Tibial nerve (tissue), 4 donors: ENCODE results near the gene COA7. TPM values are rescaled to one million over a fixed set of nuclear protein-coding genes. Genes with fewer than 3 reads are reported as not detected.

ENCODE experiments used
- DNase-seq, 2 donors: peaks; one replicate each; pipeline ENCODE4 v3.0.0-alpha.2; 2019; ENCODE audit warnings: low spot score in 2 of 2
- H3K27ac ChIP-seq, 4 donors: fragments of 200-600 bp; sonication (generic) in 3 of 4; one replicate each; pipeline ENCODE4 v1.5.1; 2017 to 2019; ENCODE audit warnings: mild to moderate bottlenecking in 1 of 4
- H3K27me3 ChIP-seq, 2 donors: fragments of 200-600 bp; sonication (generic) in 1 of 2; one replicate each; pipeline versions ENCODE4 v1.5.1 to v1.6.0; 2017 to 2019
- H3K36me3 ChIP-seq, 3 donors: fragments of 200-600 bp; sonication (generic); one replicate each; pipeline ENCODE4 v1.5.1; 2018 to 2019
- H3K4me1 ChIP-seq, 4 donors: fragments of 200-600 bp; sonication (generic) in 3 of 4; one replicate each; pipeline ENCODE4 v1.5.1; 2017 to 2019
- H3K4me3 ChIP-seq, 4 donors: fragments of 200-600 bp; sonication (generic) in 3 of 4; one replicate each; pipeline ENCODE4 v1.5.1; 2017 to 2019; ENCODE audit warnings: mild to moderate bottlenecking in 1 of 4, moderate library complexity in 1 of 4
- H3K9me3 ChIP-seq, 4 donors: fragments of 200-600 bp; sonication (generic) in 3 of 4; one replicate each; pipeline ENCODE4 v1.5.1; 2017 to 2019
- EP300 ChIP-seq, 2 donors: sonication (generic); formaldehyde crosslinking; IDR thresholded peaks; one replicate each; pipeline ENCODE4 v1.6.1; 2017; ENCODE audit warnings: antibody characterized with exemption in 2 of 2, mild to moderate bottlenecking in 1 of 2
- POLR2A ChIP-seq, 2 donors: fragments of 450-650 bp; IDR thresholded peaks; one replicate each; pipeline ENCODE4 v1.6.1; 2017; ENCODE audit warnings: antibody characterized with exemption in 2 of 2, mild to moderate bottlenecking in 2 of 2, moderate library complexity in 2 of 2
- WGBS, 2 donors: methylation state at CpG; one replicate each; pipeline ENCODE4 v1.1.5; 2018; 5-methylcytosine and 5-hydroxymethylcytosine counted together
- total RNA-seq, 4 donors: library from RNA; depleted of rRNA; stranded (reverse); fragments of >200 nt; gene quantifications; one replicate each; pipeline ENCODE4 v1.1.0, GENCODE V29; 2016
- TF ChIP-seq, protein P1 (sequence below), 5 experiments: fragments of 200-600 bp in 3 of 5; fragments of 450-650 bp in 2 of 5; sonication (generic) in 3 of 5; IDR thresholded peaks; one replicate each; pipeline ENCODE4 v1.5.1; 2016 to 2019; ENCODE audit warnings: antibody characterized with exemption in 5 of 5, mild to moderate bottlenecking in 3 of 5, moderate library complexity in 2 of 5

COA7 gene
- total RNA-seq, 4 donors from 2014 or later = 7.5 to 10.5 (median 8.9) TPM

DNA sequence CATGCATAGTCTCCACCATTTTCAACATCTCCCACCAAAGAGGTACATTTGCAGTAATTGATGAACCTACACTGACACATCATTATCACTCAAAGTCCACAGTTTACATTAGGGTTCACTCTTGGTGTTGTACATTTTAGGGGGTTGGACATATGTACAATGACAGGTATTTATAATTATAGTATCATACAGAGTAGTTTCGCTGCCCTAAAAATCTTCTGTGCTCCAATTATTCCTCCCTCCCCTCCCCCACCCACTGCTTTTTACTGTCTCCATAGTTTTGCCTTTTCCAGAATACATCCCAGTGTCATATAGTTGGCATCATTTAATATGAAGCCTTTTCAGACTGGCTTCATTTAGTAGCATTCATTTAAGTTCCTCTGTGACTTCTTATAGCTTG is 13.6 kb downstream of the COA7 start:
- Histone ChIP-seq H3K27me3 (no peaks in the 10 kb centered on the region), H3K4me1 (peaks cover 0 to 2% (median 0%) of the 10 kb centered on the region in 4 donors), H3K36me3 (peaks cover 0 to 34% (median 6%) of the 10 kb centered on the region in 3 donors), H3K27ac (no peak overlapping the region), H3K9me3 (no peaks in the 10 kb centered on the region), H3K4me3 (no peak overlapping the region)
- TF ChIP-seq POLR2A (IDR thresholded peaks at IDR 0.05) = no peak
- DNase-seq = no peak
- 84 to 94% methylated on average over 1 of the region's 1 CpG for WGBS, 2 donors

DNA sequence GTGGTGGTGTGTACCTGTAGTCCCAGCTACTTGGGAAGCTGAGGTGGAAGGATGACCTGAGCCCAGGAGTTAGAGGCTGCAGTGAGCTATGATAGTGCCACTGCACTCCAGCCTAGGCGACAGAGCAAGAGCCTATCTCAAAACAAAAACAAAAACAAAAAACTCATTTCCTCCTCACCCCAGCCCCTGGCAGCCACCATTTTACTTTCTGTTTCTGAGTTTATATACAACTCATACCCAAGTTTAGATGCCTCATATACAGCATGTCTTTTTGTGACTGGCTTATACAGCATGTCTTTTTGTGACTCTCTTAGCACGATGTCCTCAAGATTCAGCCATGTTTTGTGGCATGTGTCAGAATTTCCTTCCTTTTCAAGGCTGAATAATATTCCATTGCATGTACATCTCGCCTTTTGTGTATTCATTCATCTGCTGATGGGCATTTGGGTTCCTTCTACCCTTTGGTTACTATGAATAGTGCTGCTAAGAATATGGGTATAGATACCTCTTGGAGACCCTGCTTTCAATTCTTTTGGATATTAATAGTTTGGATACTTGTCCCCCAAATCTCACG is 14.7 kb downstream of the COA7 start:
- Histone ChIP-seq H3K4me1 (peaks cover 0 to 2% (median 0%) of the 10 kb centered on the region in 4 donors), H3K27me3 (no peaks in the 10 kb centered on the region), H3K4me3 (no peak overlapping the region), H3K36me3 (peaks cover 0 to 23% (median 6%) of the 10 kb centered on the region in 3 donors), H3K27ac (no peak overlapping the region), H3K9me3 (no peaks in the 10 kb centered on the region)
- WGBS, 2 donors = 94 to 95% methylated on average over 4 of the region's 4 CpGs
- TF ChIP-seq POLR2A (IDR thresholded peaks at IDR 0.05) (no peak), EP300 (IDR thresholded peaks at IDR 0.05) (no peak)
- TF ChIP-seq, protein P1, sequence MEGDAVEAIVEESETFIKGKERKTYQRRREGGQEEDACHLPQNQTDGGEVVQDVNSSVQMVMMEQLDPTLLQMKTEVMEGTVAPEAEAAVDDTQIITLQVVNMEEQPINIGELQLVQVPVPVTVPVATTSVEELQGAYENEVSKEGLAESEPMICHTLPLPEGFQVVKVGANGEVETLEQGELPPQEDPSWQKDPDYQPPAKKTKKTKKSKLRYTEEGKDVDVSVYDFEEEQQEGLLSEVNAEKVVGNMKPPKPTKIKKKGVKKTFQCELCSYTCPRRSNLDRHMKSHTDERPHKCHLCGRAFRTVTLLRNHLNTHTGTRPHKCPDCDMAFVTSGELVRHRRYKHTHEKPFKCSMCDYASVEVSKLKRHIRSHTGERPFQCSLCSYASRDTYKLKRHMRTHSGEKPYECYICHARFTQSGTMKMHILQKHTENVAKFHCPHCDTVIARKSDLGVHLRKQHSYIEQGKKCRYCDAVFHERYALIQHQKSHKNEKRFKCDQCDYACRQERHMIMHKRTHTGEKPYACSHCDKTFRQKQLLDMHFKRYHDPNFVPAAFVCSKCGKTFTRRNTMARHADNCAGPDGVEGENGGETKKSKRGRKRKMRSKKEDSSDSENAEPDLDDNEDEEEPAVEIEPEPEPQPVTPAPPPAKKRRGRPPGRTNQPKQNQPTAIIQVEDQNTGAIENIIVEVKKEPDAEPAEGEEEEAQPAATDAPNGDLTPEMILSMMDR (IDR thresholded peaks at IDR 0.05) = no peak
- no peak for DNase-seq

DNA sequence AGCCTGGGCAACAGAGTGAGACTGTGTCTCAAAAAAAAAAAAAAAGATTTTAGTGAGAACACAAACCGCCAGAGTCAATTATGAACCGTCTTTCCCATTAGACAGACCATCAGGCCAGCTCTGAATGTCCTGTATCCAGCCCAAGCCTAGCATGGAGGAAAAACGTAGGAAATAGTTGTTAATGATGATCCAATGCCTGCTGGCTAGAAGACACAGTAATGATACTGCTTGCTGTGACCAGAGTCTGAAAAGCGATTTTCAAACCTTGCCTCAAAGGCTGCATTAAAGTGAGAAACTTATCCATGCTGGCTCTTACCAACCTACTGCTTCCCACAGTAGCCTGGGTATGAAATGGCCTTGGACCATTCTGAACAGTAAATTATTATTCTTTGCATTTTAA is 17.0 kb downstream of the COA7 start:
- no peaks in the 10 kb centered on the region for H3K36me3 ChIP-seq
- WGBS, 2 donors = 68 to 85% methylated on average over 4 of the region's 4 CpGs
- TF ChIP-seq, protein P1 (IDR thresholded peaks at IDR 0.05) = no peak
- TF ChIP-seq POLR2A (IDR thresholded peaks at IDR 0.05) (no peak), EP300 (IDR thresholded peaks at IDR 0.05) (no peak)
- no peak overlapping the region for H3K4me3 ChIP-seq
- H3K4me1 ChIP-seq = peaks cover 0 to 13% (median 0%) of the 10 kb centered on the region in 4 donors
- H3K27ac ChIP-seq = no peak overlapping the region
- no peaks in the 10 kb centered on the region for H3K9me3 ChIP-seq
- DNase-seq = no peak
- no peaks in the 10 kb centered on the region for H3K27me3 ChIP-seq

DNA sequence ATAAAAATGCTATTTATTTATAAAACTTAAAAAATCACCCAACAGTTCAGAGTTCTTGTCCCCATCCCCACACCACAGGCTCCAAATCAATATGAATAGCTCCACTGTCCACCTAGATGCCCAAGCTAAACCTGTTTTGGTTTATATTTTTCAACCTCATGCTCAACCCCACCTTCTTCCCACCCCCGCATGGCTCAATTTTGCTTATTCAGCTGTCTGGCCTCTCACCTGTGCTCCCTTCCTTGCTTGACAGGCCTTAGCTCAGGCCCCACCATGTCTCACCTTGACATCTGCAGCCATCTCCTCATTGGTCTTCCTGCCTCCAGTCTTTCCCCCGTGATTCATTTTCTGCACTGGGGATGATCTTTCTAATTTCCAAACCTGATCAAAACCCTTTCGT is 17.8 kb downstream of the COA7 start:
- Histone ChIP-seq H3K27ac (no peak overlapping the region), H3K36me3 (no peaks in the 10 kb centered on the region), H3K9me3 (no peaks in the 10 kb centered on the region), H3K4me1 (peaks cover 0 to 11% (median 0%) of the 10 kb centered on the region in 4 donors), H3K27me3 (no peaks in the 10 kb centered on the region), H3K4me3 (no peak overlapping the region)
- DNase-seq = no peak
- WGBS, 2 donors = 82 to 93% methylated on average over 3 of the region's 3 CpGs
- TF ChIP-seq POLR2A (IDR thresholded peaks at IDR 0.05) (no peak), EP300 (IDR thresholded peaks at IDR 0.05) (no peak)
- TF ChIP-seq, protein P1 (IDR thresholded peaks at IDR 0.05) = no peak

DNA sequence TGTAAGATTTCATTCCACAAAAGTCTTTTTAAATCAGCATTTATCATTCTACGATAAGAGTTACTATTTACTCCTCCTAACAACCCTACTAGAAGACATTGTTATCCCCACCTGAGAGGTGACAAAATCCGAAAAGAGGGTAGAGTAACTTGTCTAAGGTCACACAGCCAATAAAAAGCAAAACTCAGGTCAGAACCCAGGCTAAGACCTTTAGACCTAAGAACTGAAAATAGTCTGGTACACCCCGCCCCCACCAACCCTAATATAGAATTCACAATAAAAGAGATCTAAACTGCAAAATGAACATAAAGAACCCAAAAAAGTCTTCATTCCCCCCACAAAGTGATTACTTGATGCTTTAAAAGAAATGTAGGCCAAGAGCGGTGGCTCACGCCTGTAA is 18.6 kb downstream of the COA7 start:
- WGBS, 2 donors = 84 to 92% methylated on average over 5 of the region's 5 CpGs
- Histone ChIP-seq H3K27me3 (no peaks in the 10 kb centered on the region), H3K27ac (no peak overlapping the region), H3K36me3 (no peaks in the 10 kb centered on the region), H3K9me3 (no peaks in the 10 kb centered on the region), H3K4me1 (peaks cover 0 to 11% (median 0%) of the 10 kb centered on the region in 4 donors), H3K4me3 (no peak overlapping the region)
- no peak for TF ChIP-seq EP300 (IDR thresholded peaks at IDR 0.05)
- TF ChIP-seq, protein P1 (IDR thresholded peaks at IDR 0.05) = no peak
- no peak for TF ChIP-seq POLR2A (IDR thresholded peaks at IDR 0.05)
- no peak for DNase-seq
